Right lobe of liver (tissue), 6 donors: ENCODE data around the gene FBLN2. TPM values are rescaled to one million over a fixed set of nuclear protein-coding genes. Genes with fewer than 3 reads are reported as not detected.

Experiments
- ATAC-seq, 4 donors: fragments of 200-7000 bp; cut with Tn5 transposase; one replicate each; pipeline ENCODE4 v1.9.1; 2020; ENCODE audit warnings: mild to moderate bottlenecking in 4 of 4, moderate library complexity in 4 of 4
- DNase-seq, 3 donors: peaks; one replicate each; pipeline ENCODE4 v3.0.0-alpha.2; 2020
- H3K27ac ChIP-seq, 3 donors: fragments of 200-600 bp; one replicate each; pipeline ENCODE4 v1.8.0; 2022
- H3K27me3 ChIP-seq, 2 donors: fragments of 200-600 bp; one replicate each; pipeline ENCODE4 v1.8.0; 2022
- H3K36me3 ChIP-seq, 4 donors: fragments of 200-600 bp; sonication (generic) in 1 of 4; one replicate each; pipeline versions ENCODE4 v1.5.1 to v1.8.0; 2017 to 2022; ENCODE audit warnings: control low read depth in 1 of 4
- H3K4me1 ChIP-seq, 4 donors: fragments of 200-600 bp; sonication (generic) in 1 of 4; one replicate each; pipeline versions ENCODE4 v1.5.1 to v1.8.0; 2017 to 2022; ENCODE audit warnings: control low read depth in 1 of 4
- H3K4me3 ChIP-seq, 3 donors: fragments of 200-600 bp; one replicate each; pipeline ENCODE4 v1.8.0; 2022
- H3K9me3 ChIP-seq, 4 donors: fragments of 200-600 bp; sonication (generic) in 1 of 4; one replicate each; pipeline versions ENCODE4 v1.5.1 to v1.8.0; 2017 to 2022; ENCODE audit warnings: control low read depth in 1 of 4
- POLR2A ChIP-seq: fragments of 450-650 bp; IDR thresholded peaks from one replicate; pipeline ENCODE4 v1.6.1; 2017; ENCODE audit warnings: antibody characterized with exemption, mild to moderate bottlenecking
- WGBS: methylation state at CpG from one replicate; pipeline ENCODE4 v1.1.6; 2018; ENCODE audit warnings: low coverage, low lambda C conversion rate; ENCODE audit not compliant: insufficient coverage; ENCODE audit errors: missing lambda C conversion rate; 5-methylcytosine and 5-hydroxymethylcytosine counted together
- intact Hi-C, 2 donors: fragments of 100-400 bp; cut with DNase I; formaldehyde crosslinking; loops; one replicate each; pipeline versions ENCODE4 v1.11.2 to v1.14.1; 2022
- total RNA-seq, 6 experiments: library from RNA; depleted of rRNA in 2 of 6; stranded (reverse); fragments of >200 nt in 2 of 6; fragmentation: NEBNext Ultra II Directional in 3 of 6; extraction: Animal tissue kit (Norgen Biotek cat#: 25700) in 3 of 6; gene quantifications; one replicate each; pipeline versions ENCODE4 v1.1.0 to v1.2.4, GENCODE V29; 2016 to 2023
- TF ChIP-seq, protein P1 (sequence below), 4 donors: fragments of 200-600 bp in 3 of 4; fragments of 450-650 bp in 1 of 4; IDR thresholded peaks; one replicate each; pipeline versions ENCODE4 v1.5.1 to v1.8.0; 2016 to 2022; ENCODE audit warnings: antibody characterized with exemption in 4 of 4, mild to moderate bottlenecking in 2 of 4
- donor health status: DM: no; HTN: yes; CAD: no.
- donor health status: DM: no; HTN: no; CAD: no.
- donor health status: DM: no; HTN: no; CAD: no.
- donor health status: DM: no; HTN: yes; CAD: no.
- donor health status: DM: no; HTN: yes; CAD: no.

FBLN2 gene
- total RNA-seq, 6 experiments from 2014 or later, result 1.9 to 4.0 (median 2.7) TPM

DNA sequence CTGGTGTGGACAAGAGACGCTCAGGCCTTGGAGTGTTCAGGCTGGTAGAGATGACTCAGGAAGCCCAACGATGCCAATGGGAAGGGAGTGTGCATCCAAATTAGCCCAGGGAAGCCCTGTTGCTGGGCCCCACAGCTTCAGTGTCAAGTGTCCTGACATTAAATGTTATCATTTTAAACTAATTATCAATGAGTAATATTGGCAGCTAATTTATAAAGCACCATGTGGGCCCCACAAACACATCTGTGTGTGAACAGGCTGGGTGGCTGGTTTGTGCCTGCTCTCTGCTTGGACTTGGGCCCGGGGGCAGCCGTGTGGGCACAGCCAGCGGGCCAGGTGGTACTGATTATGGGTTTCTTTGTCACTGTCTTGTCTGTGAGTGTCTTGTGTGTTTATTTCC lies 15.0 kb downstream of the FBLN2 start:
- 80% methylated on average over 1 of the region's 5 CpGs for WGBS
- Histone ChIP-seq H3K27me3 (no peaks in the 10 kb centered on the region), H3K4me3 (no peak overlapping the region), H3K36me3 (no peaks in the 10 kb centered on the region), H3K27ac (no peak overlapping the region), H3K9me3 (no peaks in the 10 kb centered on the region), H3K4me1 (no peaks in the 10 kb centered on the region)
- TF ChIP-seq POLR2A, result no peak
- TF ChIP-seq, protein P1, sequence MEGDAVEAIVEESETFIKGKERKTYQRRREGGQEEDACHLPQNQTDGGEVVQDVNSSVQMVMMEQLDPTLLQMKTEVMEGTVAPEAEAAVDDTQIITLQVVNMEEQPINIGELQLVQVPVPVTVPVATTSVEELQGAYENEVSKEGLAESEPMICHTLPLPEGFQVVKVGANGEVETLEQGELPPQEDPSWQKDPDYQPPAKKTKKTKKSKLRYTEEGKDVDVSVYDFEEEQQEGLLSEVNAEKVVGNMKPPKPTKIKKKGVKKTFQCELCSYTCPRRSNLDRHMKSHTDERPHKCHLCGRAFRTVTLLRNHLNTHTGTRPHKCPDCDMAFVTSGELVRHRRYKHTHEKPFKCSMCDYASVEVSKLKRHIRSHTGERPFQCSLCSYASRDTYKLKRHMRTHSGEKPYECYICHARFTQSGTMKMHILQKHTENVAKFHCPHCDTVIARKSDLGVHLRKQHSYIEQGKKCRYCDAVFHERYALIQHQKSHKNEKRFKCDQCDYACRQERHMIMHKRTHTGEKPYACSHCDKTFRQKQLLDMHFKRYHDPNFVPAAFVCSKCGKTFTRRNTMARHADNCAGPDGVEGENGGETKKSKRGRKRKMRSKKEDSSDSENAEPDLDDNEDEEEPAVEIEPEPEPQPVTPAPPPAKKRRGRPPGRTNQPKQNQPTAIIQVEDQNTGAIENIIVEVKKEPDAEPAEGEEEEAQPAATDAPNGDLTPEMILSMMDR (IDR thresholded peaks at IDR 0.05), result no peak
- ATAC-seq, result no peak
- DNase-seq, result no peak
- intact Hi-C loops, result no loop called here

DNA sequence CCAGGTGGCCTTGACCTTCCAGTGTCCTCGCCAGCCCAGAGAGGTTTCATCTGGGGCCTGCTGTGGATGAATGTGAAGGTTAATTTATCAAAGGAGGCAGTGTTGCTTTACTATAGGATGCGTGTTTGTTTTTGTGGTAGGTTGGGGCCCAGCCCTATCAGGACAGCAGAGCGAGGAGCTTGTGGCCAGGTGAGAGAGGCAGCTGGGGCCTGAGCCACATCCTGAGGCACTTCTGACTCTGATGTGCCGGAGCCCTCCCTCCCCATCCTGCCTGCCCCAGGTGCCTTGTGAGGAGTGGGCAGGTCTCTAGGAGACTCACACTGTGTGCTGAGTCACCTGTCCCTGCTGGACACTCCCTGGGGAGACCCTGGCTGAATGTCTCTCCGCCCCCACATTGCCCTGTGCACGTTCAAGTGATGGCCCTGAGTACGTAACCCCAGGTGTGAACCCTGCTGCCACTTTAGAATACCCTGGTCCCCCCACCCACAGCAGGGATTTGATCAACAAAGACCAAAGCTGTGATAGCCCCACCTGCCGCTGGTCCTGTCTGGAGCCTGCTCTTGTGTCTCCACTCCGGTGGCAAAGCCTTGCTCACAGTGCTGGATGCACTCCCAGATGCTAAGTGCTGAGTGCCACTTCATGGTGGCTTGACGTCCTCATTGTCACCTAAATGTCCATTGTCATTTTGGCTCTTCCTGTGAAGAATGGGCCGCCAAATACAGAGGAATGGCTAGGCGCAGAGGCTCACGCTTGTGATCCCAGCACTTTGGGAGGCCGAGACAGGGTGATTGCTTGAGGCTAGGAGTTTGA lies 16.0 kb downstream of the FBLN2 start:
- H3K9me3 ChIP-seq, result no peaks in the 10 kb centered on the region
- H3K27me3 ChIP-seq, result no peaks in the 10 kb centered on the region
- WGBS, result 67% methylated on average over 3 of the region's 14 CpGs
- H3K27ac ChIP-seq, result no peak overlapping the region
- H3K4me3 ChIP-seq, result no peak overlapping the region
- peak in 1 of 3 donors; percentile 33 for DNase-seq
- no peaks in the 10 kb centered on the region for H3K4me1 ChIP-seq
- intact Hi-C loops, result no loop called here
- no peak for ATAC-seq
- TF ChIP-seq, protein P1 (IDR thresholded peaks at IDR 0.05), result no peak
- no peak for TF ChIP-seq POLR2A
- H3K36me3 ChIP-seq, result no peaks in the 10 kb centered on the region

DNA sequence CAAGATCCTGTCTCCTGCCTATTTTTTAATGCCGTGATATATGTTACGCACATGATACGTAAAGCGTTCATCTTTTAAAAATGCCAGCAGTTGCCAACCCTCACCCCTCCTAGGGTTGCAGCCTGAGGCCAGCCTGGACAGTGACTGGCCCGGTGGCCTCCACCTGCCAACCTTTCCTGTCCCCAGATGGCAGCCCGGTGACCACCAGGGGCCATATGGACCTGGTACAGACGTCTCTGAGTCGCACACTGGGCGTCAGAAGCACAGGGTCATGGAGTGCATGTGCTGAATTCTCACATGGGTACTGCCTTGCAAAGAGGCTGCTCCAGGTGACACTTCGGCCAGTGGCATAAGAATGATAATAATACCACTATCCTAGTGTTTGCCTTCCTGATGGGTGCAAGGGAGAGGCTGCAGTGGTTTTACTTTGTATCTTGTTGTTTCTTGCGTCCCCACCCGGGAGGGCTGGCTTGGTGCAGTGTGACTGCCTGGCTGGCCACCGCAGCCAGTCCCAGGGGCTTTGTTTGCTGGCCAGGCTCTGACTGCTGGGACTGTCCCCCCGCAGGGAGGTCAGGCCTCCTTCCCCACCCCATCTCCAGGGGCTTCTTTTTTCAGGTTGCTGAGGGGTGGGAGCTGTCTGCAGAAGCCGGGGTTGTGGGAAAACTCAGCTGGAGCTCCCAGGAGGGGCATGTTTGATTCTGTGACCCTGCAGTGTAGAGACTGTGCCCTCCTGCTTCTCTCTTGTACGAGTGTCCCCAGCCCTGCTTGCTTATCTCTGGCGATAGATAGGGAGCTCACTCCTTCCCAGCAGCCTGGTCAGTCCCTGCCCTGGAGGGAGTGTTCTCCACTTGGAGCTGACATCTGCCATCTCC lies 16.9 kb downstream of the FBLN2 start:
- no peaks in the 10 kb centered on the region for H3K27me3 ChIP-seq
- no peaks in the 10 kb centered on the region for H3K9me3 ChIP-seq
- H3K27ac ChIP-seq, result no peak overlapping the region
- intact Hi-C loops, result no loop called here
- peak in 1 of 3 donors; percentile 28 for DNase-seq
- WGBS, result 72% methylated on average over 10 of the region's 17 CpGs
- no peak for ATAC-seq
- TF ChIP-seq POLR2A, result no peak
- TF ChIP-seq, protein P1 (IDR thresholded peaks at IDR 0.05), result no peak
- H3K4me1 ChIP-seq, result no peaks in the 10 kb centered on the region
- H3K36me3 ChIP-seq, result no peaks in the 10 kb centered on the region
- no peak overlapping the region for H3K4me3 ChIP-seq

- H3K27me3 ChIP-seq, result no peaks in the 10 kb centered on the region
- intact Hi-C loops, result no loop called here
- TF ChIP-seq, protein P1 (IDR thresholded peaks at IDR 0.05), result no peak
- TF ChIP-seq POLR2A, result no peak
- DNase-seq (no peak), ATAC-seq (no peak)
- no peak overlapping the region for H3K4me3 ChIP-seq
- H3K27ac ChIP-seq, result no peak overlapping the region
- no peaks in the 10 kb centered on the region for H3K36me3 ChIP-seq
- no peaks in the 10 kb centered on the region for H3K9me3 ChIP-seq
- no CpG with 5 or more reads among the region's 5 CpGs for WGBS
- H3K4me1 ChIP-seq, result no peaks in the 10 kb centered on the region
These were observed 17.5 kb downstream of the FBLN2 start for GRCh38 chr3:13566453-13566748.
